Right atrium auricular region (tissue), 2 donors: ENCODE results near the gene PLG. TPM values are rescaled to one million over a fixed set of nuclear protein-coding genes. Genes with fewer than 3 reads are reported as not detected.
"Not testable (repeated sequence)": the region's sequence is repeated elsewhere in the genome, so short reads cannot be mapped to it uniquely, and the experiment has no call there.

Source experiments
- DNase-seq: peaks from one replicate; pipeline ENCODE4 v3.0.0-alpha.2; 2019; ENCODE audit warnings: low spot score
- H3K27ac ChIP-seq, 2 donors: fragments of 200-600 bp; sonication (generic); 1 replicate in 1 of 2; 2 replicates in 1 of 2; pipeline ENCODE4 v1.5.1; 2016 to 2019
- H3K27me3 ChIP-seq, 2 donors: fragments of 200-600 bp; sonication (generic); one replicate each; pipeline versions ENCODE4 v1.5.1 to v1.6.0; 2017 to 2019
- H3K36me3 ChIP-seq: fragments of 200-600 bp; sonication (generic); one replicate; pipeline ENCODE4 v1.5.1; 2016
- H3K4me1 ChIP-seq, 2 donors: fragments of 200-600 bp; sonication (generic); one replicate each; pipeline versions ENCODE4 v1.5.1 to v1.6.0; 2017 to 2019
- H3K4me3 ChIP-seq, 2 donors: fragments of 200-600 bp; sonication (generic); 1 replicate in 1 of 2; 2 replicates in 1 of 2; pipeline ENCODE4 v1.5.1; 2017 to 2019; ENCODE audit warnings: mild to moderate bottlenecking in 1 of 2, moderate library complexity in 1 of 2
- H3K9me3 ChIP-seq, 2 donors: fragments of 200-600 bp; sonication (generic); one replicate each; pipeline ENCODE4 v1.5.1; 2019
- total RNA-seq, 2 donors: library from RNA; depleted of rRNA; stranded (reverse); fragments of >200 nt; gene quantifications; one replicate each; pipeline ENCODE4 v1.1.0, GENCODE V29; 2016
- TF ChIP-seq, protein P1 (sequence below), 2 donors: fragments of 200-600 bp; sonication (generic); IDR thresholded peaks; one replicate each; pipeline ENCODE4 v1.5.1; 2019; ENCODE audit warnings: antibody characterized with exemption in 2 of 2

The PLG gene
- total RNA-seq, 2 donors from 2014 or later, result not detected

DNA sequence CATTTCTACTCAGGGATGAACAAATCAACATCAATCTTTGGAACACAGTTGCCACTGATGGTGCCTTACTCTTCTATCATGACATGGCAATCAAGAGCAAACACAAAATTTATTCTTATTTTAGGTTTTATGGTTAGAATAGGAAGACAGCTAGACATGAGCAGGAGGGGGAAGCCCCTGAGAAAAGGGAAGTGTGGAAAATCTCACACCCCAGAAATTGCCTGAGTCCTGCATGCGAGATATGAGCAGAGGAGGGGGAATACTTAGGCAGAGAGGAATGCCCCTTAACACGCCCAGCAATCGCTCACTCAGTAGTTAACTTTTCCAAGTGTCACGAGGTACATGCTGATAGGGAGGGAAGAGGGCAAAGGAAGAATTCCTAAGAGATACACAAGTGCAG lies 79.3 kb downstream of the PLG start:
- no peaks in the 10 kb centered on the region for H3K27me3 ChIP-seq
- no peak overlapping the region for H3K4me3 ChIP-seq
- H3K27ac ChIP-seq, result no peak overlapping the region
- DNase-seq, result no peak
- no peaks in the 10 kb centered on the region for H3K4me1 ChIP-seq
- TF ChIP-seq, protein P1, sequence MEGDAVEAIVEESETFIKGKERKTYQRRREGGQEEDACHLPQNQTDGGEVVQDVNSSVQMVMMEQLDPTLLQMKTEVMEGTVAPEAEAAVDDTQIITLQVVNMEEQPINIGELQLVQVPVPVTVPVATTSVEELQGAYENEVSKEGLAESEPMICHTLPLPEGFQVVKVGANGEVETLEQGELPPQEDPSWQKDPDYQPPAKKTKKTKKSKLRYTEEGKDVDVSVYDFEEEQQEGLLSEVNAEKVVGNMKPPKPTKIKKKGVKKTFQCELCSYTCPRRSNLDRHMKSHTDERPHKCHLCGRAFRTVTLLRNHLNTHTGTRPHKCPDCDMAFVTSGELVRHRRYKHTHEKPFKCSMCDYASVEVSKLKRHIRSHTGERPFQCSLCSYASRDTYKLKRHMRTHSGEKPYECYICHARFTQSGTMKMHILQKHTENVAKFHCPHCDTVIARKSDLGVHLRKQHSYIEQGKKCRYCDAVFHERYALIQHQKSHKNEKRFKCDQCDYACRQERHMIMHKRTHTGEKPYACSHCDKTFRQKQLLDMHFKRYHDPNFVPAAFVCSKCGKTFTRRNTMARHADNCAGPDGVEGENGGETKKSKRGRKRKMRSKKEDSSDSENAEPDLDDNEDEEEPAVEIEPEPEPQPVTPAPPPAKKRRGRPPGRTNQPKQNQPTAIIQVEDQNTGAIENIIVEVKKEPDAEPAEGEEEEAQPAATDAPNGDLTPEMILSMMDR (IDR thresholded peaks at IDR 0.05), result no peak
- H3K9me3 ChIP-seq, result no peaks in the 10 kb centered on the region
- no peaks in the 10 kb centered on the region for H3K36me3 ChIP-seq

DNA sequence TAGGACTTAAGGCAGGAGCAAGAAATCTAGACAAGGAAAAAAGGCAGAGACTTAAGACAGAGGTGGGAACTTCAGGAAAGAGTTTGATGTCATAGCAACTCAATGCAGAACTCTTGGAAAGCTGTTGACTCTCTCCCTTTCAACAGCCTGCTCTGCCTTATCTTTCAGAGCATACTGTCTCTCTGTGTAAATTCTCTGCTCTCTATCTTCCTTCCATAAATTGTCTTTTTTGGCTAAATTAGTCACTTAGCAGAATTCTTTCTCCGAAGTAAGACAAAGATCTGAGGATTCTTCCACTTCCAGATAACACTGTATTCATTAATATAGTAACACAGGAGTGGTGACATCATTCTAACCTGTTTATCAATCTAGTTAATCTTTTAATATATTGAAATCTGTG lies 80.2 kb downstream of the PLG start:
- DNase-seq, result no peak
- TF ChIP-seq, protein P1 (IDR thresholded peaks at IDR 0.05), result no peak
- Histone ChIP-seq H3K27me3 (no peaks in the 10 kb centered on the region), H3K36me3 (no peaks in the 10 kb centered on the region), H3K4me3 (no peak overlapping the region), H3K4me1 (no peaks in the 10 kb centered on the region), H3K9me3 (no peaks in the 10 kb centered on the region), H3K27ac (no peak overlapping the region)

DNA sequence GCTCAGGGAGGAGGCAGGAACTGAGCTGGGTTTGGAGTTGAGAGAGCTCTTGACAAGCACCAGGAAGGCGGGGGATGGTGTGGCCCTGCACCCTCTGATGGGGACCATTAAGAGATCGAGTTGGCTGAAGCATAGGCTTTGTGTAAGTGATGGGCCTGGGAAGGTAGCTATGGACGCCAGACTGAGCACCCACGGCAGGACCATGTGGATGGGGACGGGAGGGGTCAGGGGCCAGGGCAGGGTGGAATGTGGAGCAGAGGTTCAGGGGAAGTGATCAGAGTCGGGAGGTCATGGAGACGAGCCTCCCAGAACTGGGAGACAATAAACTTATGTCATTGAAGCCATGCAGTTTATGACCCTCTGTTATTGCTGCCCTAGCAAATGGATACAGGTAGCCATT lies 81.7 kb downstream of the PLG start:
- no peak overlapping the region for H3K27ac ChIP-seq

DNA sequence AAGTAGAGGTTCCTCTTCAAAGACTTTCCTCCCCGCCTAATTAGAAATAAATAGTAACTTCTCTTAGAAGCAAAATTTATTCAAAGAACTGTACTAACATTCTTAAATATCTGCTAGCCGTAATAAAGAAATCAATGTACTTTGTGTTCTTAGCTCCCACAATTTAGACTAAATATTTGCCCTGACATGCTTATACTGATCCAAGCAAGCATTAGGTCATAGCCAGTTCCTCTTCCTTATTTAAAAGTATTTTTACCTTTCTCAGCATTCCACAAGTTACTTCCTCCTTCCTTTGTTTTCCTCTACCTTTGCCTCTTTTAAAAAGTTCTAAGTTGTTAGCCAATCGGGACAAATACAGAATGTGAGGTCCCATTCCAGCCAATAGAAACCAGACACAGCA lies 86.1 kb downstream of the PLG start:
- not testable (repeated sequence) for DNase-seq

More for the DNA sequence above, 81.7 kb downstream of the PLG start:
- no peak overlapping the region for H3K4me3 ChIP-seq
- no peaks in the 10 kb centered on the region for H3K9me3 ChIP-seq
- H3K4me1 ChIP-seq, result no peaks in the 10 kb centered on the region
- no peaks in the 10 kb centered on the region for H3K36me3 ChIP-seq
- no peaks in the 10 kb centered on the region for H3K27me3 ChIP-seq
- no peak for DNase-seq
- TF ChIP-seq, protein P1 (IDR thresholded peaks at IDR 0.05), result no peak

DNA sequence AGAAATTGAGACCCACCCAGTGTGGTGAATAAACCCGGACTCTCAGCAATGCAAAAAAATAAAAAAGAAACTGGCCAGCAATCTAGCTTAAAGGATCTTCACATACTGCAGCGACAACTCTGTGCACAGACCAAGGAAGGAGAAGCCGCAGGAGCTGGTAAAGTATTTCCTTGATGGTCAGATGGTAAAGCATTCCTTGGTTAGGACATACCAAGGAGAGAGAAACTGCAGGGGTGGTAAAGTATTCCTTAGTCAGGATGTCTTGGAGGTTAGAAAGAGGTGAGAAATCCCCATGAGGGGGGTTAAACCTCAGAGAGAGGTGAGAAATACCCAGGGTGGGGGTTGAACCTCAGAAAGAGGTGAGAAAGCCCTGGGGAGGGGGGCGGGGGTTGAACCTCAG lies 86.8 kb downstream of the PLG start:
- no peaks in the 10 kb centered on the region for H3K4me1 ChIP-seq
- TF ChIP-seq, protein P1 (IDR thresholded peaks at IDR 0.05), result no peak
- H3K27me3 ChIP-seq, result no peaks in the 10 kb centered on the region
- no peak for DNase-seq
- no peaks in the 10 kb centered on the region for H3K36me3 ChIP-seq
- no peaks in the 10 kb centered on the region for H3K9me3 ChIP-seq
- H3K4me3 ChIP-seq, result no peak overlapping the region
- no peak overlapping the region for H3K27ac ChIP-seq

More for the DNA sequence above, 86.1 kb downstream of the PLG start:
- H3K36me3 ChIP-seq, H3K4me3 ChIP-seq, H3K27me3 ChIP-seq, H3K27ac ChIP-seq, H3K9me3 ChIP-seq, H3K4me1 ChIP-seq: not testable (repeated sequence)

DNA sequence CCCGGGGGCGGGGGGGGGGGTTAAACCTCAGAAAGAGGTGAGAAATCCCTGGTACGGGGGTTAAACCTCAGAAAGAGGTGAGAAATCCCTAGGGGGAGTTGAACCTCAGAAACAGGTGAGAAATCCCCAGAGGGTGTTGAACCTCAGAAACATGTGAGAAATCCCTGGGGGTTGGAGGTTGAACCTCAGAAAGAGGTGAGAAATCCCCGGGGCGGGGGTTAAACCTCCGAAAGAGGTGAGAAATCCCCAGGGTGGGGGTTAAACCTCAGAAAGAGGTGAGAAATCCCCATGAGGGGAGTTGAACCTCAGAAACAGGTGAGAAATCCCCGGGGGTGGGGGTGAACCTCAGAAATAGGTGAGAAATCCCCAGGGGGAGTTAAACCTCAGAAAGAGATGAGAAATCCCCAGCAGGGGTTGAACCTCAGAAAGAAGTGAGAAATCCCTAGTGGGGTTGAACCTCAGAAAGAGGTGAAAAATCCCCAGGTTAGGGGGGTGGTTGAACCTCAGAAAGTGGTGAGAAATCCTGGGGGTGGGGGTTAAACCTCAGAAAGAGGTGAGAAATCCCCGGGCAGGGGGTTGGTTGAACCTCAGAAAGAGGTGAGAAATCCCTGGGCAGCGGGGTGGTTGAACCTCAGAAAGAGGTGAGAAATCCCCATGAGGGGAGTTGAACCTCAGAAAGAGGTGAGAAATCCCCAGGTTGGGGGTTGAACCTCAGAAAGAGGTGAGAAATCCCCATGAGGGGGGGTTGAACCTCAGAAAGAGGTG lies 87.4 kb downstream of the PLG start:
- H3K27me3 ChIP-seq, result no peaks in the 10 kb centered on the region
- H3K27ac ChIP-seq, result no peak overlapping the region
- no peaks in the 10 kb centered on the region for H3K4me1 ChIP-seq
- H3K36me3 ChIP-seq, result no peaks in the 10 kb centered on the region
- TF ChIP-seq, protein P1 (IDR thresholded peaks at IDR 0.05), result no peak
- H3K4me3 ChIP-seq, result no peak overlapping the region
- H3K9me3 ChIP-seq, result no peaks in the 10 kb centered on the region
- no peak for DNase-seq
